ENCODE measurements around the gene RSAD1. TPM values are rescaled to one million over a fixed set of nuclear protein-coding genes. Genes with fewer than 3 reads are reported as not detected.

Gene RSAD1
- polyA plus RNA-seq, 1 of the 3 experiments (the other 2 are of a cell fraction) = 44.7 TPM

DNA sequence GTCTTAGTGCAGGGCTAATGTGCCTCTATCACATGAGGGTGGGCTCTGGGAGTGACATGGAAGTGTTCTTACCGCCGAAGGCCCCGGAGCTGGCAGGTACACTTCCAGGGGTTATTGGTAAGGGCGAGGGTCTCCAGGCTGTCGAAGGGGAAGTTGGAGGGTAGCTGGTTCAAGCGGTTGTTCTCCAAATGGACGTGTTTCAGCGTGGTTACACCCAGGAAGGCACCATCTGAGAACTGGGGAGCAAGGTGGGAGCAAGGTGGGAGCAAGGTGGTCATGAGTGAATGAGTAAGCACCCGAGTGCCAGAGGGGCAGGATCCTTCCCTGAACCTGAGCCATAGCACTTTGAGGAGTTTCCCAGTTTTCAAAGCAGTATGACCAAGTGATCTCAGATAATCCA lies 13.0 kb upstream of the RSAD1 start:
- no peak overlapping the region for H2AFZ ChIP-seq (ENCODE audit: low read depth)
- DNase-seq = no peak
- H3K27ac ChIP-seq (ENCODE audit: low read depth in 2 of 2, low read length in 1 of 2) = no peak overlapping the region
- WGBS (ENCODE audit: low lambda C conversion rate) = 85% methylated on average over 9 of the region's 9 CpGs
- H3K9me3 ChIP-seq = no peaks in the 10 kb centered on the region
- H3K4me2 ChIP-seq = no peak overlapping the region
- H3F3A ChIP-seq (replicated peaks; ENCODE audit: insufficient read depth) = no peaks in the 10 kb centered on the region
- H4K20me1 ChIP-seq (ENCODE audit: insufficient read depth) = no peaks in the 10 kb centered on the region; the same call in 1 of the 2 replicates
- H3K27me3 ChIP-seq (ENCODE audit: insufficient read depth) = no peaks in the 10 kb centered on the region
- TF ChIP-seq POLR2AphosphoS5 (IDR thresholded peaks at IDR 0.05; ENCODE audit: low read depth, low read length) (no peak), GABPA (IDR thresholded peaks at IDR 0.05; ENCODE audit: low read depth) (no peak), NFIC (IDR thresholded peaks at IDR 0.05; ENCODE audit: borderline replicate concordance) (no peak), ELF1 (IDR thresholded peaks at IDR 0.05) (no peak), YY1 (IDR thresholded peaks at IDR 0.05; ENCODE audit: low read depth) (no peak), EZH2phosphoT487 (IDR thresholded peaks at IDR 0.05; ENCODE audit: borderline replicate concordance, low read depth) (no peak), REST (IDR thresholded peaks at IDR 0.05; ENCODE audit: low read depth, low read length) (no peak), RAD21 (IDR thresholded peaks at IDR 0.05; ENCODE audit: low read length) (no peak), TAF1 (IDR thresholded peaks at IDR 0.05; ENCODE audit: borderline replicate concordance, low read depth, low read length) (no peak), RCOR1 (IDR thresholded peaks at IDR 0.05; ENCODE audit: low read length) (no peak), EP300 (IDR thresholded peaks at IDR 0.05; ENCODE audit: borderline replicate concordance in 1 of 2, low read depth in 1 of 2, low read length in 1 of 2) (no peak)
- TF ChIP-seq, protein P1, sequence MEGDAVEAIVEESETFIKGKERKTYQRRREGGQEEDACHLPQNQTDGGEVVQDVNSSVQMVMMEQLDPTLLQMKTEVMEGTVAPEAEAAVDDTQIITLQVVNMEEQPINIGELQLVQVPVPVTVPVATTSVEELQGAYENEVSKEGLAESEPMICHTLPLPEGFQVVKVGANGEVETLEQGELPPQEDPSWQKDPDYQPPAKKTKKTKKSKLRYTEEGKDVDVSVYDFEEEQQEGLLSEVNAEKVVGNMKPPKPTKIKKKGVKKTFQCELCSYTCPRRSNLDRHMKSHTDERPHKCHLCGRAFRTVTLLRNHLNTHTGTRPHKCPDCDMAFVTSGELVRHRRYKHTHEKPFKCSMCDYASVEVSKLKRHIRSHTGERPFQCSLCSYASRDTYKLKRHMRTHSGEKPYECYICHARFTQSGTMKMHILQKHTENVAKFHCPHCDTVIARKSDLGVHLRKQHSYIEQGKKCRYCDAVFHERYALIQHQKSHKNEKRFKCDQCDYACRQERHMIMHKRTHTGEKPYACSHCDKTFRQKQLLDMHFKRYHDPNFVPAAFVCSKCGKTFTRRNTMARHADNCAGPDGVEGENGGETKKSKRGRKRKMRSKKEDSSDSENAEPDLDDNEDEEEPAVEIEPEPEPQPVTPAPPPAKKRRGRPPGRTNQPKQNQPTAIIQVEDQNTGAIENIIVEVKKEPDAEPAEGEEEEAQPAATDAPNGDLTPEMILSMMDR (IDR thresholded peaks at IDR 0.05) = no peak
- H3K9me2 ChIP-seq = no peaks in the 10 kb centered on the region
- peaks cover 0 to 17% of the 10 kb centered on the region in 2 experiments; a peak in 1 of 4 replicates for H3K4me1 ChIP-seq (ENCODE audit: control insufficient read depth in 1 of 2, insufficient read depth in 2 of 2, low read depth in 1 of 2, low read length in 1 of 2)
- no peak overlapping the region for H3K9ac ChIP-seq
- no peak overlapping the region for H3K4me3 ChIP-seq (ENCODE audit: low read depth in 2 of 2, low read length in 1 of 2)
- no peaks in the 10 kb centered on the region for H3K79me2 ChIP-seq (ENCODE audit: insufficient read depth)
- peaks cover 0 to 2% of the 10 kb centered on the region in 2 experiments for H3K36me3 ChIP-seq (replicated peaks in 1 of 2; ENCODE audit: control insufficient read depth in 1 of 2, insufficient read depth in 2 of 2, low read length in 1 of 2)
- POLR2A ChIA-PET = no interaction called here
- CTCF ChIA-PET = interaction anchor here (1.0 to 3.7 kb wide), 4 partner anchors 11 to 266 kb away, joined by 3 to 15 read pairs (median 6); partner anchors contain the start of gene LRRC59

Measured in SK-N-SH (cell line).